GM23248 (cell line): Measurements from ENCODE around the gene SEL1L3.

Experiments
- EZH2 ChIP-seq: fragments of 200-600 bp; sonication (generic); IDR thresholded peaks from 2 replicates; pipeline ENCODE4 v1.6.1; 2018; ENCODE audit warnings: antibody characterized with exemption, mild to moderate bottlenecking; ENCODE audit not compliant: insufficient read depth, poor library complexity, severe bottlenecking
- EZH2phosphoT487 ChIP-seq: fragments of 200-600 bp; sonication (generic); IDR thresholded peaks from 2 replicates; pipeline ENCODE4 v1.6.1; 2018; ENCODE audit warnings: antibody characterized with exemption, moderate library complexity, mild to moderate bottlenecking, low read depth; ENCODE audit not compliant: insufficient read depth

DNA sequence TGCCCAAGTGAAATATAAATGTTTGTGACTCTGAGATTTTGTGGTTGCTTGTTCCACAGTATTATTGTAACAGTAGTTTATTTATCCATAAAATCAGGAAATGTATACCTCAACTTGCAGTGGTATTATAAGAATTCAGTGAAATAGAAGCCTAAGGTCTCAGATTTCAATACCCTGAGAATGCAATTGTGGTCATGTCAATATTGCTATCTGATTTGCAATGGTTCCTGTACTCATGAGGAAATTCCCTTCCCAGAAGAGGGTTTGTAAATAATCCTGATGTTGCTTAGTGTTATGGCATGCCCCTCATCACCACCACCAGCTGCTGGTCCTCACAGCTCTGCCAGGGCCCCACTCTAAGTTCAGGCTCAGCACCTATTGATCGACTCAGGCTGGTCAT lies 139.4 kb downstream of the SEL1L3 start:
- TF ChIP-seq EZH2 (no peak), EZH2phosphoT487 (no peak)
